Tibial artery (tissue), 4 donors: ENCODE data around the gene CDC40.

Experiments
- DNase-seq, 2 donors: peaks; one replicate each; pipeline ENCODE4 v3.0.0-alpha.2; 2019
- H3K27ac ChIP-seq, 2 donors: fragments of 200-600 bp; sonication (generic) in 1 of 2; 1 replicate in 1 of 2; 2 replicates in 1 of 2; pipeline ENCODE4 v1.5.1; 2018 to 2019; ENCODE audit warnings: mild to moderate bottlenecking in 1 of 2
- H3K27me3 ChIP-seq, 2 donors: fragments of 200-600 bp; sonication (generic) in 1 of 2; one replicate each; pipeline versions ENCODE4 v1.5.1 to v1.6.0; 2016 to 2019
- H3K36me3 ChIP-seq, 3 donors: fragments of 200-600 bp; sonication (generic) in 2 of 3; one replicate each; pipeline ENCODE4 v1.5.1; 2016 to 2019; ENCODE audit warnings: mild to moderate bottlenecking in 2 of 3
- H3K4me1 ChIP-seq, 4 donors: fragments of 200-600 bp; sonication (generic) in 2 of 4; 1 replicate in 3 of 4; 2 replicates in 1 of 4; pipeline ENCODE4 v1.5.1; 2016 to 2019
- H3K4me3 ChIP-seq, 2 donors: fragments of 200-600 bp; sonication (generic) in 1 of 2; 1 replicate in 1 of 2; 2 replicates in 1 of 2; pipeline ENCODE4 v1.5.1; 2018 to 2019; ENCODE audit warnings: mild to moderate bottlenecking in 2 of 2
- H3K9me3 ChIP-seq, 3 donors: fragments of 200-600 bp; sonication (generic) in 1 of 3; one replicate each; pipeline ENCODE4 v1.5.1; 2016 to 2019
- intact Hi-C: fragments of 100-400 bp; cut with DNase I; formaldehyde crosslinking; loops from one replicate; pipeline ENCODE4 v1.15.0; 2023; ENCODE audit warnings: low total_unique reads
- TF ChIP-seq, protein P1 (sequence below), 2 experiments: fragments of 200-600 bp in 1 of 2; fragments of 450-650 bp in 1 of 2; IDR thresholded peaks; one replicate each; pipeline ENCODE4 v1.5.1; 2017 to 2019; ENCODE audit warnings: antibody characterized with exemption in 2 of 2, mild to moderate bottlenecking in 1 of 2, moderate library complexity in 1 of 2

The CDC40 gene

DNA sequence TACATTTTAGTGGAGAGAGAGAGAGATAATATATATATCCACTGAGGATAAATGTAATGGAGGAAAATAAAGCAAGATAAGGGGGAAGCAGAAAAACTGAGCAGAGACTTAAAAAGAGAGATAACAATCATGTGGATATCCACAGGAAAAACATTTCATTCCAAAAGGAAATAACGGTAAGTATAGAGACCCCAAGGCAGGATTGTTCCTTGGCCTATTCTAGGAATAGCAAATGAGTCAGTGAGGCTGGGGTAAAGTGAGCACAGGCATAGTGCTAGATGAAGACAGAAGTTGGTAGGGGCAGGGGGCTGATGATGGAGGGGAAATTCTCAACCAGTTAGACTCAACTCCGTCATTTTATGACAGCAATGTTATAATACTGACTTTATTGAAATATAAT lies 11.2 kb downstream of the CDC40 start:
- intact Hi-C loops, result no loop called here
- no peak overlapping the region for H3K27ac ChIP-seq
- no peak overlapping the region for H3K4me3 ChIP-seq
- H3K4me1 ChIP-seq, result peaks cover 0 to 11% (median 1%) of the 10 kb centered on the region in 4 donors
- peaks cover 0 to 14% (median 4%) of the 10 kb centered on the region in 3 donors for H3K36me3 ChIP-seq
- DNase-seq, result no peak
- H3K9me3 ChIP-seq, result no peaks in the 10 kb centered on the region
- TF ChIP-seq, protein P1, sequence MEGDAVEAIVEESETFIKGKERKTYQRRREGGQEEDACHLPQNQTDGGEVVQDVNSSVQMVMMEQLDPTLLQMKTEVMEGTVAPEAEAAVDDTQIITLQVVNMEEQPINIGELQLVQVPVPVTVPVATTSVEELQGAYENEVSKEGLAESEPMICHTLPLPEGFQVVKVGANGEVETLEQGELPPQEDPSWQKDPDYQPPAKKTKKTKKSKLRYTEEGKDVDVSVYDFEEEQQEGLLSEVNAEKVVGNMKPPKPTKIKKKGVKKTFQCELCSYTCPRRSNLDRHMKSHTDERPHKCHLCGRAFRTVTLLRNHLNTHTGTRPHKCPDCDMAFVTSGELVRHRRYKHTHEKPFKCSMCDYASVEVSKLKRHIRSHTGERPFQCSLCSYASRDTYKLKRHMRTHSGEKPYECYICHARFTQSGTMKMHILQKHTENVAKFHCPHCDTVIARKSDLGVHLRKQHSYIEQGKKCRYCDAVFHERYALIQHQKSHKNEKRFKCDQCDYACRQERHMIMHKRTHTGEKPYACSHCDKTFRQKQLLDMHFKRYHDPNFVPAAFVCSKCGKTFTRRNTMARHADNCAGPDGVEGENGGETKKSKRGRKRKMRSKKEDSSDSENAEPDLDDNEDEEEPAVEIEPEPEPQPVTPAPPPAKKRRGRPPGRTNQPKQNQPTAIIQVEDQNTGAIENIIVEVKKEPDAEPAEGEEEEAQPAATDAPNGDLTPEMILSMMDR (IDR thresholded peaks at IDR 0.05), result no peak
- no peaks in the 10 kb centered on the region for H3K27me3 ChIP-seq

DNA sequence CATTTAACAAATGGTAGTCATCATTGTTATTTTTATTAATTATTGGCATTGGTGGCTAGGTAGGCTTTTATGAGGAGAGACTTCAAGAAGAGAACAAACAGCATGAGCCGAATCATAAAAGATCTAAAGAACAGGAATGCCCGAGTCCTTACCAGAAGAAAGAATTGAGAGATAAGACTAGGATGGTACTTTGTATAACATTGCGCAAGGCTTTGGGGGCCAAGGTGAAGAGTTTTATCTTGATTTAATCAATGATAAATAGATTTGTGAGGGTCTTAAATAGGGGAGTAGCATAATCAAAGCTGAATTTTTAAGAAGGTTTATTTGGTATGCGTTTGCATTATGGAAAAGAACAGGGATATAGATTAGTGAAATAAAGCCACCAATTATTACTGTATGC lies 15.4 kb downstream of the CDC40 start:
- no peak for DNase-seq
- Histone ChIP-seq H3K4me3 (no peak overlapping the region), H3K27ac (no peak overlapping the region), H3K4me1 (no peaks in the 10 kb centered on the region), H3K36me3 (peaks cover 0 to 19% (median 4%) of the 10 kb centered on the region in 3 donors), H3K27me3 (no peaks in the 10 kb centered on the region), H3K9me3 (no peaks in the 10 kb centered on the region)
- TF ChIP-seq, protein P1 (IDR thresholded peaks at IDR 0.05), result no peak
- intact Hi-C loops, result no loop called here

DNA sequence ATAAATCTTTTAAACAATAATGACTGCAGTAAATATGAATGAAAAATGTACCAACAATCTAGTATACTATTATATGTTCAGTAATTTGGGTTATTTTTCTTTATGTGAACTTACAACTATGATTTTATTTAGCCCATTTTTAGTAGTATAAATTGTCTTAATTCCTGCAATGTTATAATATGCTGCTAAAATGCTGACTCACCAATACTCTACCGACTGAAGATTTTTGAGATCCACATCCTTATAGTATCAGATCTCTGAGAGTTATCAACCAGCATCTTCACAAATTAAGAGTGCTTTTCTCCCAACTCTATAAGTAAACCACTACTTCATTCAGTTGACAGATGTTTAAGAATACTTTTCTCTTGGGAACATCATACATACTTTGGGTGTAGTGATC lies 16.6 kb downstream of the CDC40 start:
- TF ChIP-seq, protein P1 (IDR thresholded peaks at IDR 0.05), result no peak
- no peak for DNase-seq
- no peaks in the 10 kb centered on the region for H3K27me3 ChIP-seq
- H3K36me3 ChIP-seq, result peaks cover 0 to 19% (median 4%) of the 10 kb centered on the region in 3 donors
- no peak overlapping the region for H3K4me3 ChIP-seq
- no peaks in the 10 kb centered on the region for H3K9me3 ChIP-seq
- no peak overlapping the region for H3K27ac ChIP-seq
- intact Hi-C loops, result no loop called here
- H3K4me1 ChIP-seq, result no peaks in the 10 kb centered on the region

DNA sequence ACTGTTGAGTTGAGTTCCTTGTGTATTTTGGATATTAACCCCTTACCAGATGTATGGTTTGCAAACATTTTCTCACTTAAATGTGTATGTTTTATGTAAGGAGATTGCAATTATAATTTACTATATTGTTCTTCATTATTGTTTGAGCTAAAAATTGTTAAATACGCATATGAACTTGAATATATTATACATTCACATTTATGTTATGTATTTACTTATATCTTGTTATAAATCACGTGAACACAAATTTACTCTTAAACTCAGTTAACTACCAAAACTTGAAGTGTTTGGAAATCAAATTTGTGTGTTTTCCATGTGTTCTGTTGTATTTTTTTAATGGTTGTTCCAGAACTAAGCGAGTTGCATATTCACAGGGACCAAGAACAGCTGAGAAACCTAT lies 18.3 kb downstream of the CDC40 start:
- Histone ChIP-seq H3K27ac (no peak overlapping the region), H3K9me3 (no peaks in the 10 kb centered on the region), H3K4me1 (no peaks in the 10 kb centered on the region), H3K27me3 (no peaks in the 10 kb centered on the region), H3K4me3 (no peak overlapping the region), H3K36me3 (peaks cover 0 to 15% (median 3%) of the 10 kb centered on the region in 3 donors)
- no peak for DNase-seq
- TF ChIP-seq, protein P1 (IDR thresholded peaks at IDR 0.05), result no peak
- intact Hi-C loops, result no loop called here

DNA sequence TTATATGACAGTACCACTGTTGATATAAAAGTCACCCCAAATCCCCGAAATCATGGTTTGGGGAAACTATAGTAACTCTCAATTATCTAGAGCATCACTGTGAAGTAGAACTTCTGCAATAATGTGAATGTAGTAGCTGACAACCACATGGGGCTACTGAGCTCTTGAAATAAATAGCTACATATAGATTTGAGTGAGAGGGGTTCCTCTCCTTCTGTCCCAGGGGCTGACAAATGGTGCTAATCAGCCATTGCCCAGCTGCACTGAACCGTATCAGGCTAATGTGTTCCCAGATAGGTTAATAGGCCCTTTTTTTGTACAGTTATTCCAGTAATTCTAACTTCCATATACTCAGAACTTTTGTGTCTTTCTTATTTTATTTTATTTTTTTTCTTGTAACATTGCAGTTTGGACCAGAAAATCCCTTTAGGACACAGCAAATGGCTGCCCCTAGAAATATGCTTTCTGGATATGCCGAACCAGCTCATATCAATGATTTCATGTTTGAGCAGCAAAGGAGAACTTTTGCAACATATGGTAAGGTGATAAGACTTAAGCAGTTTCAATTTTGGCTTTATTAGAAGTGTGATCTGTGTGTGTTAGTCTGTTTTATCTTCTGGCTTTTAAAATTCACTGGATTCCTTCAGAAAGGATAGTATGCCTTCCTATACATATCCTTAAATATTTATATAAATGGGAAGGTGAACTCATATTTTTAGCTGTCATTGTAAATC lies 21.1 kb downstream of the CDC40 start:
- H3K4me1 ChIP-seq, result no peaks in the 10 kb centered on the region
- TF ChIP-seq, protein P1 (IDR thresholded peaks at IDR 0.05), result no peak
- no peaks in the 10 kb centered on the region for H3K9me3 ChIP-seq
- DNase-seq, result no peak
- H3K4me3 ChIP-seq, result no peak overlapping the region
- intact Hi-C loops, result no loop called here
- H3K27me3 ChIP-seq, result no peaks in the 10 kb centered on the region
- H3K36me3 ChIP-seq, result peaks cover 0 to 6% (median 0%) of the 10 kb centered on the region in 3 donors
- no peak overlapping the region for H3K27ac ChIP-seq
